ACC112 (cell line): Measurements from ENCODE around the gene ENDOG.
"Not testable (repeated sequence)": the region's sequence is repeated elsewhere in the genome, so short reads cannot be mapped to it uniquely, and the experiment has no call there.

Experiments
- H2AFZ ChIP-seq: fragments of 200-600 bp; sonication (generic); one replicate; pipeline ENCODE4 v1.6.0; 2017; ENCODE audit warnings: antibody characterized with exemption, low read length; ENCODE audit not compliant: unreplicated experiment
- H3K27ac ChIP-seq: fragments of 200-600 bp; sonication (generic); 2 replicates; pipeline ENCODE4 v1.5.1; 2014; ENCODE audit warnings: low read depth, mild to moderate bottlenecking, antibody characterized with exemption, low read length, moderate library complexity
- H3K27me3 ChIP-seq: fragments of 200-600 bp; sonication (generic); 2 replicates; pipeline ENCODE4 v1.6.1; 2014; ENCODE audit warnings: mild to moderate bottlenecking, antibody characterized with exemption, low read length, moderate library complexity, mixed read lengths; ENCODE audit not compliant: insufficient read depth
- H3K36me3 ChIP-seq: fragments of 200-600 bp; sonication (generic); 2 replicates; pipeline ENCODE4 v1.6.1; 2016; ENCODE audit warnings: mild to moderate bottlenecking, antibody characterized with exemption, low read length, moderate library complexity, mixed read lengths; ENCODE audit not compliant: insufficient read depth
- H3K4me1 ChIP-seq: fragments of 200-600 bp; sonication (generic); one replicate; pipeline ENCODE4 v1.6.1; 2016; ENCODE audit warnings: low read length, mixed read lengths; ENCODE audit not compliant: insufficient read depth, unreplicated experiment, control insufficient read depth
- H3K4me3 ChIP-seq: fragments of 200-600 bp; sonication (generic); 2 replicates; pipeline ENCODE4 v1.5.1; 2014; ENCODE audit warnings: mild to moderate bottlenecking, low read depth, low read length
- H3K79me2 ChIP-seq: fragments of 200-600 bp; sonication (generic); one replicate; pipeline ENCODE4 v1.6.0; 2016; ENCODE audit warnings: low read length; ENCODE audit not compliant: control insufficient read depth, unreplicated experiment, insufficient read depth

Gene ENDOG

DNA sequence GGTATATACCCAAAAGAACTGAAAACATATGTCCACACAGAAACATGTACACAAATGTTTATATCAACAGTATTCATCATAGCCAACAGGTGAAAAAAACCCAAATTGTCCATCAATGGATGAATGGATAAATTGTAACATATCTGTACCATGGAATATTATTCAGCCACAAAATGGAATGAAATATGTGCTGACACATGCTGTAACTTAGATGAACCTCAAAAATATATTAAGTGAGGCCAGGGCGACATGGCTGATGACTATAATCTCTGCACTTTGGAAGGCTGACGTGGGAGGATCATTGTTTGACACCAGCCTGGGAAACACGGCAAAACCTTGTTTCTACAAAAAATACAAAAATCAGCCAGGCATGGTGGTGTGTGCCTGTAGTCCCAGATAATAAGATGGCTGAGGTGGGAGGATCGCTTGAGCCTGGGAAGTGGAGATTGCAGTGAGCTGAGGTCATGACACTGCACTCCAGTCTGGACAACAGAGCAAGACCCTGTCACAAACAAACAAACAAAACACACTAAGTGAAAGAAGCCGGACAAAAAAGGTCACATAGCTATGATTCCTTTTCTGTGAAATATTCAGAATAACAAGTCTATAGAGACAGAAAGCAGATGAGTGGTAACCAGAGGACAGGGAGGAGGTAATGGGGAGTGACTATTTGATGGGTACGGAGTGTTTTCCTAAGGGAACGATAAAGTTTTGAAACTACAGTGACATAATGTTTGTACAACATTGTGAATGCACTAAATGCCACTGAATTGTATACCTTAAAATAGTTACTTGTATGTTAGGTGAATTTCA lies 52.0 kb downstream of the ENDOG start:
- H3K4me3 ChIP-seq, result no peak overlapping the region
- H3K27ac ChIP-seq, result no peak overlapping the region
- no peak overlapping the region for H2AFZ ChIP-seq
- no peaks in the 10 kb centered on the region for H3K79me2 ChIP-seq
- no peaks in the 10 kb centered on the region for H3K27me3 ChIP-seq
- H3K4me1 ChIP-seq, result peaks cover 7% of the 10 kb centered on the region
- no peaks in the 10 kb centered on the region for H3K36me3 ChIP-seq

GRCh38 chr9:128870941-128871265 lies 52.6 kb downstream of the ENDOG start:
- peaks cover 13% of the 10 kb centered on the region for H3K4me1 ChIP-seq
- H3K4me3 ChIP-seq, H3K27me3 ChIP-seq, H3K79me2 ChIP-seq, H2AFZ ChIP-seq, H3K36me3 ChIP-seq, H3K27ac ChIP-seq: not testable (repeated sequence)
